Neural cell (in vitro differentiated cells): ENCODE measurements around the gene SHB. TPM values are rescaled to one million over a fixed set of nuclear protein-coding genes. Genes with fewer than 3 reads are reported as not detected.
A peak's percentile ranks its signal among the peaks of the same experiment; 100 is the strongest.

ENCODE experiments used
- H2AFZ ChIP-seq: fragments of 200-600, 300-800 bp; sonication (generic), shearing (Covaris generic); 2 replicates; pipeline ENCODE4 v1.6.0; 2014; ENCODE audit warnings: low read depth, mild to moderate bottlenecking, antibody characterized with exemption, low read length, moderate library complexity
- H3F3A ChIP-seq: fragments of 200-600 bp; shearing (Covaris generic); 2 replicates; pipeline ENCODE4 v1.6.1; 2016; ENCODE audit warnings: mild to moderate bottlenecking, moderate library complexity, mixed read lengths, antibody characterized with exemption, low read length; ENCODE audit not compliant: insufficient read depth, poor library complexity, severe bottlenecking
- H3K27ac ChIP-seq: fragments of 200-600, 300-800 bp; sonication (generic), shearing (Covaris generic); 2 replicates; pipeline ENCODE4 v1.5.1; 2014; ENCODE audit warnings: mild to moderate bottlenecking, low read length, moderate library complexity
- H3K27me3 ChIP-seq: fragments of 300-800, 200-600 bp; sonication (generic), shearing (Covaris generic); 2 replicates; pipeline ENCODE4 v1.6.0; 2014; ENCODE audit warnings: mild to moderate bottlenecking, low read depth, low read length, moderate library complexity; ENCODE audit not compliant: insufficient read depth
- H3K36me3 ChIP-seq: fragments of 300-800, 200-600 bp; sonication (generic), shearing (Covaris generic); 2 replicates; pipeline ENCODE4 v1.5.1; 2014; ENCODE audit warnings: mild to moderate bottlenecking, antibody characterized with exemption, low read length, moderate library complexity; ENCODE audit not compliant: insufficient read depth
- H3K4me2 ChIP-seq: fragments of 300-800, 200-600 bp; sonication (generic), shearing (Covaris generic); 2 replicates; pipeline ENCODE4 v1.6.0; 2014; ENCODE audit warnings: mild to moderate bottlenecking, low read length
- H3K4me3 ChIP-seq: fragments of 300-800, 200-600 bp; sonication (generic), shearing (Covaris generic); 2 replicates; pipeline ENCODE4 v1.5.1; 2014; ENCODE audit warnings: mild to moderate bottlenecking, low read length, moderate library complexity
- H3K79me2 ChIP-seq: fragments of 200-600 bp; shearing (Covaris generic); replicated peaks from 2 replicates; pipeline ENCODE4 v1.6.0; 2014; ENCODE audit warnings: mild to moderate bottlenecking, low read length, moderate library complexity; ENCODE audit not compliant: insufficient read depth
- H3K9ac ChIP-seq: fragments of 300-800, 200-600 bp; sonication (generic), shearing (Covaris generic); 2 replicates; pipeline ENCODE4 v1.6.1; 2016; ENCODE audit warnings: mild to moderate bottlenecking, low read length, mixed read lengths
- H3K9me2 ChIP-seq: fragments of 200-600 bp; shearing (Covaris generic); 2 replicates; pipeline ENCODE4 v1.6.1; 2016; ENCODE audit warnings: mild to moderate bottlenecking, low read length, mixed read lengths; ENCODE audit not compliant: insufficient read depth
- H3K9me3 ChIP-seq: fragments of 200-600, 300-800 bp; sonication (generic), shearing (Covaris generic); 2 replicates; pipeline ENCODE4 v1.6.1; 2016; ENCODE audit warnings: mild to moderate bottlenecking, mixed run types, low read length, moderate library complexity, mixed read lengths
- H4K20me1 ChIP-seq: fragments of 200-600 bp; shearing (Covaris generic); 2 replicates; pipeline ENCODE4 v1.6.1; 2016; ENCODE audit warnings: mild to moderate bottlenecking, mixed run types; ENCODE audit not compliant: insufficient read depth
- EP300 ChIP-seq: fragments of 450-650 bp; conservative IDR thresholded peaks from 2 replicates; pipeline ENCODE4 v1.6.1; 2014; ENCODE audit warnings: antibody characterized with exemption, mild to moderate bottlenecking, moderate library complexity; ENCODE audit not compliant: poor library complexity, severe bottlenecking
- EZH2 ChIP-seq: fragments of 200-600, 300-800 bp; shearing (Covaris generic), sonication (generic); IDR thresholded peaks from 2 replicates; pipeline ENCODE4 v1.6.1; 2014; ENCODE audit warnings: antibody characterized with exemption, low read length, borderline replicate concordance, mild to moderate bottlenecking; ENCODE audit not compliant: insufficient read depth, poor library complexity, severe bottlenecking
- MXI1 ChIP-seq: fragments of 450-650 bp; conservative IDR thresholded peaks from 2 replicates; pipeline ENCODE4 v1.6.1; 2014; ENCODE audit warnings: antibody characterized with exemption, mild to moderate bottlenecking; ENCODE audit not compliant: poor library complexity, severe bottlenecking
- POLR2AphosphoS5 ChIP-seq: IDR thresholded peaks from 2 replicates; pipeline ENCODE4 v1.6.1; 2012
- RAD21 ChIP-seq: fragments of 450-650 bp; conservative IDR thresholded peaks from 2 replicates; pipeline ENCODE4 v1.6.1; 2014; ENCODE audit warnings: antibody characterized with exemption, mild to moderate bottlenecking, moderate library complexity
- SMC3 ChIP-seq: fragments of 450-650 bp; conservative IDR thresholded peaks from 2 replicates; pipeline ENCODE4 v1.6.1; 2014; ENCODE audit warnings: antibody characterized with exemption, mild to moderate bottlenecking, moderate library complexity; ENCODE audit not compliant: poor library complexity
- TAF1 ChIP-seq: IDR thresholded peaks from 2 replicates; pipeline ENCODE4 v1.6.1; 2012; ENCODE audit warnings: low read depth
- polyA plus RNA-seq: library from polyadenylated mRNA; depleted of rRNA; stranded (reverse); fragments of >200 nt; gene quantifications from 2 replicates; pipeline ENCODE4 v1.2.3, GENCODE V29; 2014
- TF ChIP-seq, protein P1 (sequence below): fragments of 450-650 bp; IDR thresholded peaks from 2 replicates; pipeline ENCODE4 v1.5.1; 2014; ENCODE audit warnings: antibody characterized with exemption, mild to moderate bottlenecking, moderate library complexity; ENCODE audit not compliant: poor library complexity, severe bottlenecking
- TF ChIP-seq, protein P2 (sequence below): IDR thresholded peaks from 2 replicates; pipeline ENCODE4 v1.6.1; 2012; ENCODE audit warnings: borderline replicate concordance

The SHB gene
- polyA plus RNA-seq, 1 donor from 2014 or later = 17.5 TPM

GRCh38 chr9:37904445-37905130, 164.4 kb downstream of the SHB start:
- no peaks in the 10 kb centered on the region for H4K20me1 ChIP-seq
- TF ChIP-seq POLR2AphosphoS5 (no peak), SMC3 (no peak), EP300 (no peak), EZH2 (no peak), MXI1 (no peak), TAF1 (no peak), RAD21 (no peak)
- TF ChIP-seq, protein P1, sequence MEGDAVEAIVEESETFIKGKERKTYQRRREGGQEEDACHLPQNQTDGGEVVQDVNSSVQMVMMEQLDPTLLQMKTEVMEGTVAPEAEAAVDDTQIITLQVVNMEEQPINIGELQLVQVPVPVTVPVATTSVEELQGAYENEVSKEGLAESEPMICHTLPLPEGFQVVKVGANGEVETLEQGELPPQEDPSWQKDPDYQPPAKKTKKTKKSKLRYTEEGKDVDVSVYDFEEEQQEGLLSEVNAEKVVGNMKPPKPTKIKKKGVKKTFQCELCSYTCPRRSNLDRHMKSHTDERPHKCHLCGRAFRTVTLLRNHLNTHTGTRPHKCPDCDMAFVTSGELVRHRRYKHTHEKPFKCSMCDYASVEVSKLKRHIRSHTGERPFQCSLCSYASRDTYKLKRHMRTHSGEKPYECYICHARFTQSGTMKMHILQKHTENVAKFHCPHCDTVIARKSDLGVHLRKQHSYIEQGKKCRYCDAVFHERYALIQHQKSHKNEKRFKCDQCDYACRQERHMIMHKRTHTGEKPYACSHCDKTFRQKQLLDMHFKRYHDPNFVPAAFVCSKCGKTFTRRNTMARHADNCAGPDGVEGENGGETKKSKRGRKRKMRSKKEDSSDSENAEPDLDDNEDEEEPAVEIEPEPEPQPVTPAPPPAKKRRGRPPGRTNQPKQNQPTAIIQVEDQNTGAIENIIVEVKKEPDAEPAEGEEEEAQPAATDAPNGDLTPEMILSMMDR = no peak
- TF ChIP-seq, protein P2, sequence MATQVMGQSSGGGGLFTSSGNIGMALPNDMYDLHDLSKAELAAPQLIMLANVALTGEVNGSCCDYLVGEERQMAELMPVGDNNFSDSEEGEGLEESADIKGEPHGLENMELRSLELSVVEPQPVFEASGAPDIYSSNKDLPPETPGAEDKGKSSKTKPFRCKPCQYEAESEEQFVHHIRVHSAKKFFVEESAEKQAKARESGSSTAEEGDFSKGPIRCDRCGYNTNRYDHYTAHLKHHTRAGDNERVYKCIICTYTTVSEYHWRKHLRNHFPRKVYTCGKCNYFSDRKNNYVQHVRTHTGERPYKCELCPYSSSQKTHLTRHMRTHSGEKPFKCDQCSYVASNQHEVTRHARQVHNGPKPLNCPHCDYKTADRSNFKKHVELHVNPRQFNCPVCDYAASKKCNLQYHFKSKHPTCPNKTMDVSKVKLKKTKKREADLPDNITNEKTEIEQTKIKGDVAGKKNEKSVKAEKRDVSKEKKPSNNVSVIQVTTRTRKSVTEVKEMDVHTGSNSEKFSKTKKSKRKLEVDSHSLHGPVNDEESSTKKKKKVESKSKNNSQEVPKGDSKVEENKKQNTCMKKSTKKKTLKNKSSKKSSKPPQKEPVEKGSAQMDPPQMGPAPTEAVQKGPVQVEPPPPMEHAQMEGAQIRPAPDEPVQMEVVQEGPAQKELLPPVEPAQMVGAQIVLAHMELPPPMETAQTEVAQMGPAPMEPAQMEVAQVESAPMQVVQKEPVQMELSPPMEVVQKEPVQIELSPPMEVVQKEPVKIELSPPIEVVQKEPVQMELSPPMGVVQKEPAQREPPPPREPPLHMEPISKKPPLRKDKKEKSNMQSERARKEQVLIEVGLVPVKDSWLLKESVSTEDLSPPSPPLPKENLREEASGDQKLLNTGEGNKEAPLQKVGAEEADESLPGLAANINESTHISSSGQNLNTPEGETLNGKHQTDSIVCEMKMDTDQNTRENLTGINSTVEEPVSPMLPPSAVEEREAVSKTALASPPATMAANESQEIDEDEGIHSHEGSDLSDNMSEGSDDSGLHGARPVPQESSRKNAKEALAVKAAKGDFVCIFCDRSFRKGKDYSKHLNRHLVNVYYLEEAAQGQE = no peak
- H3F3A ChIP-seq = no peaks in the 10 kb centered on the region
- H3K4me2 ChIP-seq = no peak overlapping the region
- H3K4me3 ChIP-seq = peak overlapping the region; percentile 96
- H3K79me2 ChIP-seq = peaks cover 26% of the 10 kb centered on the region
- no peak overlapping the region for H3K27ac ChIP-seq
- H3K27me3 ChIP-seq = no peaks in the 10 kb centered on the region
- H3K9ac ChIP-seq = peak overlapping the region; percentile 81
- no peaks in the 10 kb centered on the region for H3K9me3 ChIP-seq
- H3K36me3 ChIP-seq = no peaks in the 10 kb centered on the region
- H2AFZ ChIP-seq = peak overlapping the region; percentile 61
- H3K9me2 ChIP-seq = no peaks in the 10 kb centered on the region

- H3K4me3 ChIP-seq = peak within 1 kb of the TSS; percentile 96
- H3F3A ChIP-seq = no peaks in the 10 kb centered on the region
- H3K9me2 ChIP-seq = no peaks in the 10 kb centered on the region
- no peaks in the 10 kb centered on the region for H3K9me3 ChIP-seq
- TF ChIP-seq EP300 (peak; percentile 74), SMC3 (peak; percentile 90), EZH2 (no peak), RAD21 (peak; percentile 81), TAF1 (peak; percentile 41), POLR2AphosphoS5 (peak; percentile 90), MXI1 (peak; percentile 98)
- TF ChIP-seq, protein P1 = peak; percentile 99
- TF ChIP-seq, protein P2 = peak; percentile 9
- H4K20me1 ChIP-seq = no peaks in the 10 kb centered on the region
- no peaks in the 10 kb centered on the region for H3K27me3 ChIP-seq
- peak within 1 kb of the TSS; percentile 81 for H3K9ac ChIP-seq
- H3K79me2 ChIP-seq = peaks cover 26% of the 10 kb centered on the region
- H2AFZ ChIP-seq = peak within 1 kb of the TSS; percentile 61
- H3K4me2 ChIP-seq = peak within 1 kb of the TSS; percentile 93
- H3K27ac ChIP-seq = peak within 1 kb of the TSS; percentile 70
- H3K36me3 ChIP-seq = no peaks in the 10 kb centered on the region
Measured at GRCh38 chr9:37903647-37904444, 165.2 kb downstream of the SHB start, which contains the start of gene SLC25A51. Gene SLC25A51, minus strand, starts transcription at chr9:37904127. Its CDS starts 15,577 bp downstream, at chr9:37888550.
